ENCODE measurements around the gene ACOX3. TPM values are rescaled to one million over a fixed set of nuclear protein-coding genes. Genes with fewer than 3 reads are reported as not detected.

The ACOX3 gene
- total RNA-seq, 1 donor from 2014 or later = 30.4 TPM

- H3K4me3 ChIP-seq = no peak overlapping the region
- intact Hi-C loops (cut with DNase I) = no loop called here
- DNase-seq (peak; percentile 75), ATAC-seq (peak; percentile 70 to 72)
- no peaks in the 10 kb centered on the region for H3K9me3 ChIP-seq
- no peaks in the 10 kb centered on the region for H3K27me3 ChIP-seq (ENCODE audit: low read depth)
- no peak overlapping the region for H3K27ac ChIP-seq
- H3K4me1 ChIP-seq = no peaks in the 10 kb centered on the region
- peaks cover 56% of the 10 kb centered on the region for H3K36me3 ChIP-seq
- peak; percentile 28 for TF ChIP-seq CTCF (IDR thresholded peaks at IDR 0.05)
Measured at GRCh38 chr4:8410641-8411271, 29.8 kb downstream of the ACOX3 start.

- no peak for ATAC-seq
- H3K4me1 ChIP-seq = no peaks in the 10 kb centered on the region
- intact Hi-C loops (cut with DNase I) = no loop called here
- no peaks in the 10 kb centered on the region for H3K27me3 ChIP-seq (ENCODE audit: low read depth)
- H3K9me3 ChIP-seq = no peaks in the 10 kb centered on the region
- H3K4me3 ChIP-seq = no peak overlapping the region
- DNase-seq = no peak
- no peak for TF ChIP-seq CTCF (IDR thresholded peaks at IDR 0.05)
- peaks cover 56% of the 10 kb centered on the region for H3K36me3 ChIP-seq
- no peak overlapping the region for H3K27ac ChIP-seq
Measured at GRCh38 chr4:8410066-8410625, 30.4 kb downstream of the ACOX3 start.

DNA sequence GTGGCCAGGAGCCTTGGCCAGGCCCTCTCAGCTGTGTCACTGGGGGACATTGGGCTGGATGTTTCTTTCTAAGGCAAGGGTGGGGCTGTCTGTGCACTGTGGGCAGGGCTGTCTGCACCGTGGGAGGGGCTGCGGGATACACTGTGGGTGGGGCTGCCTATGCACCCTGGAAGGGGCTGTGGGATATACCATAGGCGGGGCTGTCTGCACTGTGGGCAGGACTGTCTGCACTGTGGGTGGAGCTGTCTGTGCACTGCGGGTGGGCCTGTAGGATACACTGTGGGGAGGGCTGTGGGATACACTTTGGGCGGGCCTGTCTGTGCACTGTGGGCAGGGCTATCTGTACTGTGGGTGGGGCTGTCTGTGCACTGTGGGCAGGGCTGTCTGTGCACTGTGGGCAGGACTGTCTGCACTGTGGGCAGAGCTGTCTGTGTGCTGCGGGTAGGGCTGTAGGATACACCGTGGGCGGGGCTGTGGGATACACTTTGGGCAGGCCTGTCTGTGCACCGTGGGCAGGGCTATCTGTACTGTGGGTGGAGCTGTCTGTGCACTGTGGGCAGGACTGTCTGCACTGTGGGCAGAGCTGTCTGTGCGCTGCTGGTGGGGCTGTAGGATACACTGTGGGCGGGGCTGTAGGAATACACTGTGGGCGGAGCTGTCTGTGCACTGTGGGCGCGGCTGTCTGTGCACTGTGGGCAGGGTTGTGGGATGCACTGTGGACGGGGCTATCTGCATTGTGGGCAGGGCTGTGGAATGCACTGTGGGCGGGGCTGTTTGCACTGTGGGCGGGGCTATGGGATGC is 31.1 kb downstream of the ACOX3 start:
- no peaks in the 10 kb centered on the region for H3K27me3 ChIP-seq (ENCODE audit: low read depth)
- intact Hi-C loops (cut with DNase I) = no loop called here
- TF ChIP-seq CTCF (IDR thresholded peaks at IDR 0.05) = no peak
- DNase-seq (peak; percentile 69), ATAC-seq (peak; percentile 60 to 76)
- H3K36me3 ChIP-seq = peaks cover 56% of the 10 kb centered on the region
- H3K4me3 ChIP-seq = no peak overlapping the region
- no peaks in the 10 kb centered on the region for H3K4me1 ChIP-seq
- H3K27ac ChIP-seq = no peak overlapping the region
- H3K9me3 ChIP-seq = no peaks in the 10 kb centered on the region

GRCh38 chr4:8407756-8408155 is 32.8 kb downstream of the ACOX3 start:
- TF ChIP-seq CTCF (IDR thresholded peaks at IDR 0.05) = no peak
- DNase-seq = peak; percentile 78
- no peaks in the 10 kb centered on the region for H3K9me3 ChIP-seq
- peak; percentile 45 to 59 for ATAC-seq
- H3K27me3 ChIP-seq (ENCODE audit: low read depth) = no peaks in the 10 kb centered on the region
- H3K27ac ChIP-seq = no peak overlapping the region
- peaks cover 56% of the 10 kb centered on the region for H3K36me3 ChIP-seq
- H3K4me1 ChIP-seq = peaks cover 3% of the 10 kb centered on the region
- no peak overlapping the region for H3K4me3 ChIP-seq
- intact Hi-C loops (cut with DNase I) = no loop called here

- no peaks in the 10 kb centered on the region for H3K27me3 ChIP-seq (ENCODE audit: low read depth)
Measured at GRCh38 chr4:8407316-8407715, 33.2 kb downstream of the ACOX3 start.

More at GRCh38 chr4:8407316-8407715, 33.2 kb downstream of the ACOX3 start:
- ATAC-seq = no peak
- peaks cover 8% of the 10 kb centered on the region for H3K4me1 ChIP-seq
- intact Hi-C loops (cut with DNase I) = no loop called here
- H3K9me3 ChIP-seq = no peaks in the 10 kb centered on the region
- H3K4me3 ChIP-seq = no peak overlapping the region
- no peak for DNase-seq
- TF ChIP-seq CTCF (IDR thresholded peaks at IDR 0.05) = no peak
- H3K36me3 ChIP-seq = peaks cover 56% of the 10 kb centered on the region
- no peak overlapping the region for H3K27ac ChIP-seq
